GM12873 (cell line): Measurements from ENCODE around the gene CDH15.

Experiments
- TF ChIP-seq, protein P1 (sequence below): IDR thresholded peaks from 2 replicates; pipeline ENCODE4 v1.5.1; 2012; ENCODE audit warnings: low read depth, mild to moderate bottlenecking, moderate library complexity, low read length, control low read depth; ENCODE audit not compliant: insufficient read depth; ENCODE audit errors: missing control alignments

CDH15 gene, protein sequence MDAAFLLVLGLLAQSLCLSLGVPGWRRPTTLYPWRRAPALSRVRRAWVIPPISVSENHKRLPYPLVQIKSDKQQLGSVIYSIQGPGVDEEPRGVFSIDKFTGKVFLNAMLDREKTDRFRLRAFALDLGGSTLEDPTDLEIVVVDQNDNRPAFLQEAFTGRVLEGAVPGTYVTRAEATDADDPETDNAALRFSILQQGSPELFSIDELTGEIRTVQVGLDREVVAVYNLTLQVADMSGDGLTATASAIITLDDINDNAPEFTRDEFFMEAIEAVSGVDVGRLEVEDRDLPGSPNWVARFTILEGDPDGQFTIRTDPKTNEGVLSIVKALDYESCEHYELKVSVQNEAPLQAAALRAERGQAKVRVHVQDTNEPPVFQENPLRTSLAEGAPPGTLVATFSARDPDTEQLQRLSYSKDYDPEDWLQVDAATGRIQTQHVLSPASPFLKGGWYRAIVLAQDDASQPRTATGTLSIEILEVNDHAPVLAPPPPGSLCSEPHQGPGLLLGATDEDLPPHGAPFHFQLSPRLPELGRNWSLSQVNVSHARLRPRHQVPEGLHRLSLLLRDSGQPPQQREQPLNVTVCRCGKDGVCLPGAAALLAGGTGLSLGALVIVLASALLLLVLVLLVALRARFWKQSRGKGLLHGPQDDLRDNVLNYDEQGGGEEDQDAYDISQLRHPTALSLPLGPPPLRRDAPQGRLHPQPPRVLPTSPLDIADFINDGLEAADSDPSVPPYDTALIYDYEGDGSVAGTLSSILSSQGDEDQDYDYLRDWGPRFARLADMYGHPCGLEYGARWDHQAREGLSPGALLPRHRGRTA

DNA sequence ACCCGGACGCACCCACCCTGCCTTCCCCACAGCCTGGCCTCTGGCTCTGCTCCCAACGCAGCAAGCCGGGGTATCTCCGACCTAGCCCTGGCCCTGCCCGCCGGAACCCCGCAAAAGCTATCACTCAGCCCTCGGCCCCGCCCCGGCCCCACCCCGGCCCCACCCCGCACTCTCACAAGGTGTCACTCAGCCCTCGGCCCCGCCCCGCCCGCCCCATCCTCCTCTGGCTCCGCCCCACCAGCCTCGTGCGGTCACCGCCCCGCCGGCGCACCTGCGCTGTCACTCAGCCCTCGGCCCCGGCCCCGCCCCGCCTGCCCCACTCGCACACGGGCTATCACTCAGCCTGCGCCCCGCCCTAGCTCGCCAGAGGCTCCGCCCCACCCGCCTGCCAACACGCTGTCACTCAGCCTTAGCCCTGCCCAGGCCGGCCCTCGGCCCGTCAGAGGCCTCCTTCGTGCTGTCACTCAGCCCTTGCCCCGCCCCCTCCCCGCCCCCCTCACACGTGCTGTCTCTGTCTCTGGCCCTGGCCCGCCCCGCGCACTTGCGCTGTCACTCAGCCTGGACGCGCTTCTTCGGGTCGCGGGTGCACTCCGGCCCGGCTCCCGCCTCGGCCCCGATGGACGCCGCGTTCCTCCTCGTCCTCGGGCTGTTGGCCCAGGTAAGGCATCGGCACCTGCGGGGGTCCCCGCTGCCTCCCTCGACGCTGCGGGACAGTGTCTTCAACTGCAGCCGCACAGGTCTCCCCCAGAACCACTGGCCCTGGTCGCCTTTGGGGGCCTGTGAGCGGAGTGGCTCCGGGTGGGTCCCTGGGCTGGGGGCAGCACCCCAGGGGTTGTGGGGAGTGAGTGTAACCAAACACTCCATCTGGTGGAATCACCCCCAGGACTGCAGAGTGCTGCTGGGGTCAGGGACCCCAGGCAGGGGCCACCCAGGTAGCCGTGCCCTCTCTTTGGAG is at the start of gene CDH15:
TSS of gene CDH15 (plus strand) at position 533 of the 955 bp plus-strand sequence. CDS start at position 617, 84 bp downstream.
- TF ChIP-seq, protein P1, sequence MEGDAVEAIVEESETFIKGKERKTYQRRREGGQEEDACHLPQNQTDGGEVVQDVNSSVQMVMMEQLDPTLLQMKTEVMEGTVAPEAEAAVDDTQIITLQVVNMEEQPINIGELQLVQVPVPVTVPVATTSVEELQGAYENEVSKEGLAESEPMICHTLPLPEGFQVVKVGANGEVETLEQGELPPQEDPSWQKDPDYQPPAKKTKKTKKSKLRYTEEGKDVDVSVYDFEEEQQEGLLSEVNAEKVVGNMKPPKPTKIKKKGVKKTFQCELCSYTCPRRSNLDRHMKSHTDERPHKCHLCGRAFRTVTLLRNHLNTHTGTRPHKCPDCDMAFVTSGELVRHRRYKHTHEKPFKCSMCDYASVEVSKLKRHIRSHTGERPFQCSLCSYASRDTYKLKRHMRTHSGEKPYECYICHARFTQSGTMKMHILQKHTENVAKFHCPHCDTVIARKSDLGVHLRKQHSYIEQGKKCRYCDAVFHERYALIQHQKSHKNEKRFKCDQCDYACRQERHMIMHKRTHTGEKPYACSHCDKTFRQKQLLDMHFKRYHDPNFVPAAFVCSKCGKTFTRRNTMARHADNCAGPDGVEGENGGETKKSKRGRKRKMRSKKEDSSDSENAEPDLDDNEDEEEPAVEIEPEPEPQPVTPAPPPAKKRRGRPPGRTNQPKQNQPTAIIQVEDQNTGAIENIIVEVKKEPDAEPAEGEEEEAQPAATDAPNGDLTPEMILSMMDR: no peak

DNA sequence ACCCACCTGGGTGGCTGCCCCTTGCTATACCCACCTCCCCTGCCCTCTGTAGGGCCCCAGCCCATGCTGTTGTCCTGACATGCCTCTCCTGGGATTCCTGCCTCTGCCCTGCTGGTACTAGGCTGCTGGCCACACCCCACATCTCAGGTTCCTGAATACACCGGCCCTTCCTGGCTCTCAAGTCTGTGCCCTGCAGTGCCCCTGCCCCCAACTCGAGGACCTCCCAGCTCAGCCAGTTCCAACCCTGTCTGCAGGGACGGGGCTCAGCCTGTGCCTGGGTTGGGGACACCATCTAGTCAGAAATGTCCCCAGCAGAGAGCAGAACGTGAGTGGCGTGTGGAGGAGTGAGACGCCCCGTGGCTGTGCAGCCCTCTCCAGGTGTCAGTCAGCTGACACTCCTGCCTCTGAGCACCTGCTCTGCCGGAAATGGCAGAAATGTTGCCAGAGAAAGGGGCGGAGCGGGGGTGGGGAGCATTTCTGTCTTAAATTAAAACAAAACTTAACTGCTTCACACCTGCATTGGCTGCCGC is 49.2 kb upstream of the CDH15 start:
- TF ChIP-seq, protein P1: no peak

DNA sequence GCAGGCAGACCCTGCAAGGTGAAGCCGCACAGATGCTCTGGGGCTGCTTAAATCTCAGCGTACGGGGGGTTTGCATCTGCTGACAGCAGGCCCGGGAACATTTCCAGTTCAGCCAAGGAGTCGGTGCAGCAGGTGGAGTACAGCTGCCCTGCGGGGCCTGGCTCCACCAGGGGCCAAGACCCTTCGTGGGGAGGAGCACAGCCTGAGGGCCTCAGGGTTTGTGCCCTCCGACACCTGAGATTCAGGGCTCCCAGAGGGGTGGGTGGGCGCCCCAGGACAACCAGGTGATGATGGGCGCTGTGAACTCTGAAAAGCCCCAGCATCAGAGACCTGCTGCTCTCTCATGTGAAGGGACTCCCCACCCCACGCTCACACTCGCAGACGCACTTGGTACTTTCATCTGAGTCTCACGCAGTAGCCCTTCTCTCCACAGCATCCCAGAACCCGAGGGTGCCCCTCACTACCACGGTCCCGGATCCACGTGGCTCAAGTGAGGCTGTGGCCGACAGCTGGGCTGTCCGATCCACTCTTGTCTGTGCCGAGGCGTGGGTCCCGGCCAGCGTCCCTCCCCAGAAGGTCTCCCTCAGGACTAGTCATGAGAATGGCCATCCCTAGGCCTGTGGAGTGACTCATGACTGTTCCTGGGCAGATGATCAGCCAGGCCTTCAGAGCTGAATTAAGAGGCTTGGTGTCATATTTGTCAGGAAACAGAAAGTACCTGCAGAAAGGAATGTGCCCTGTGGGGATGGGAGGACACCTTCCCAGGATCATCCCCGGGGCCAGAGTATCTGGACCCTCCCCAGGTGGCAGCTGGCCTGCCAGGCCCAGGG is 48.3 kb upstream of the CDH15 start:
- TF ChIP-seq, protein P1: no peak

DNA sequence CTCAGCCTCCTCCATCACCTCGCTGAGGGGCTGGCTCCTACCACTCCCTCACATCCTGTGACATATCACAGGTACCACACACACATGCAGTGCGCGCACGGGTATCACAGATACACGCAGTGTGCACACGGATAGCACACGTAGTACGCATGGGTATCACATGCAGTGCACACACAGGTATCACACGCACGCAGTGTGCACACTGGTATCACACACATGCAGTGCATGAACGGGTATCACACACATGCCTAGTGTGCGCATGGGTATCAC is 47.8 kb upstream of the CDH15 start:
- TF ChIP-seq, protein P1: no peak

DNA sequence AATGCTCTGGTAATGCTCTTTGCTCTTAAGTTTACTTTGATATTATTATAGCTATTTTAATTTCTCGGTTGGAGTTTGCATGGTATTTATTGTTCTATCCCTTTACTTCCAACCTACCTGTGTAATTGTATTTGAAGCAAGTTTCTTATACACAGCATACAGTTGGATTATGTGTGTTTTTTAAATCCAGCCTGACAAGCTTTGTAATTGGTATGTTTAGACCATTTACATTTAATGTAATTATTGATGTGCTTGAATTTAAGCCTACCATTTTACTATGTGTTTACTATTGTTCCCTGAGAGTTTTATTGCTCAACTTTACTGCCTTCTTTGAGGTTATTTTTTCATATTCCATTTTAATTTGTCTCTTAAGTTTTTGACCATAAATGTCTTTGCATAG is 42.2 kb upstream of the CDH15 start:
- TF ChIP-seq, protein P1: no peak

DNA sequence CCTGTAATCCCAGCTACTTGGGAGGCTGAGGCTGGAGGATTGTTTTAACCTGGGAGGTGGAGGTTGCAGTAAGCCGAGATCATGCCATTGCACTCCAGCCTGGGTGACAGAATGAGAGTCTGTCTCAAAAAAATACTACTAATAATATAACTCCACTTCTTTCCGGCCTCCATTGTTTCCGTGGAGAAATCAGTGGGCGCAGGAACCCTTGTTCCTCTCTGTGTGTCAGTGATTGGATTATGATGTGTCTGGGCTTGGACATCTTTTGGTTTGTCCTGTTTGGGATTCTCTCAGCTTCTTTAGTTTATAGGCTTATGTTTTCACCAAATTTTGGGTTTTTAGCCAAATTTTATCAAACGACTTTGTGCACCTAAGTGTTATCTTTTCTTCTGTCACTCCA is 41.1 kb upstream of the CDH15 start:
- TF ChIP-seq, protein P1: no peak
